Hindlimb muscle (tissue), 1 donor: ENCODE results near the gene ZNF536. TPM values are rescaled to one million over a fixed set of nuclear protein-coding genes. Genes with fewer than 3 reads are reported as not detected.
"Not testable (repeated sequence)": the region's sequence is repeated elsewhere in the genome, so short reads cannot be mapped to it uniquely, and the experiment has no call there.

Experiments
- DNase-seq: peaks from one replicate; pipeline ENCODE4 v3.0.0-alpha.2; 2013
- polyA plus RNA-seq: library from polyadenylated mRNA; unstranded; fragments of 120-200 nt; gene quantifications from one replicate; pipeline ENCODE4 v1.2.1, GENCODE V29; 2013; ENCODE audit not compliant: insufficient read length

ZNF536 gene
- polyA plus RNA-seq, 1 donor: 2.0 TPM

DNA sequence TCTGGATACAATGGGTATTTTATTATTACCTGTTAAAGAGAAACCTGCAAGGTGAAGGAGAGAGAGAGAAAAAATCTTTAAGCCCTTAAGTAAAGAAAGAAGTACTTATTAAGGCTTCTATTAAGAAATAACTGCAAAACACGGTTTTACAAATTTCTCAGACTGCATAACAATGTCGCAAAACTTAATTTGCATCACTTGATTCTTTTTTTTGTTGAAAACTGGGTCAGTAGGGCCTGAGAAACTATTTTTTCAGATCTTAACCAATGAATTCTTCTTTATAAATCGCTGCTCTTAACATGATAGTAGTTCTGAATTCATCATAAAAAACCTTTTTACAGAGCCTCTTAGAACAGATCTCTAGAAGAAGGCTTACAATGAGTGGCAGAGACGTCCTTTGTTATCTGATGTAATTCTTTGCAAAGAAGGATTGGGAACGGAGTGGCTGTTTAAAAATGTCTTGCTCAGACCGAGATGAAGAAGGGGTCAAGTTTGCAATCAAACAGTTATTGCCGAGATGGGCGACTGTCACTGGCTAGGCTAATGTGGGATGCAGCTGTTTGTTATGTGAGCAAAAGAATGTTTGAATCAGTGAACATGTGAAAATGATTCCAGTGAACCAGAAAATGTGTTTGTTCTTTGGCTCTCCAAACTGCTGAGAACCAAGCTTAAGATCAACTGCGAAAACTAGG, 76.3 kb downstream of the ZNF536 start:
- DNase-seq: peak; percentile 38

DNA sequence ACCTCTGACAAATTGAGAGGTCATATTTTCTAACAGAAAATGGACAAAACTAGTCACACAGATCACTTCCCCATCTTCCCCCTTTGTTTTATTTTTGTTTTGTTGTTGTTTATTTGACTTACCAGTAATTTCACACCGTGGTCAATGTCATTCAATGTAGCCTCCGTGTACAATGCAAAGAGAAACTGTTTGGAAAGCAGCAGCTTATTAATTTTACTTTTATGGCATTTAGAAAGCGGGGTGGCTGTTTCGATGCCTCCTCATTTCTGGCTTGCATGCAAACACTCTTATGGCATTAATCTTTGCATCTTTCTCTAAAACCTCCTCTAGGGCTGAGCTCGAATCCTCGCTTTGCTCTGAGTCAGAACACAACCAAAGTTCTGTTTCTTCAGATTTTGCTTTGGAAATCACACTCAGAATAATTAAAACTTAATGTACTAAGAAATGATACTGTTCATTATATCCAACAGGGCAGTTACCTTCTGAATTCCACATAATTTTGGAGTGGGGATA, 77.0 kb downstream of the ZNF536 start:
- no peak for DNase-seq

DNA sequence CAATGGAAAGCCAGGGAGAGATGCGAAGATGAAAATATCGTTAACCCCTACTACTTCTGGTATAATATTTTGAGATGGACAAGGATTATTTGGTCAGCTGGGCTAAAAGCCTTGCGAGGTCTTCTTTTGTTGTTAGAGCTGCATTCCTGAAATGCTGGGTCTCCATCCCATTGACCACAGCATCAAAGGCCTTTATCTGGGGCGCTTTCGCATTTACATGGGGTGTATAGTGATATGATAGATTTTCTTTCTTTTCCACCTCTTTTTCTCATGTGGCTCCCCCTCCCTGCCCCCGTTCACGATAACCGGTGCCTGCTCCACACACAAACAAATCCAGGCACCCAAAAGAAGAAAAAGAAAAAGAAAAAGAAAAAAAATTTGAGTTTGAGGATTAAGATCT, 77.5 kb downstream of the ZNF536 start:
- DNase-seq: no peak

DNA sequence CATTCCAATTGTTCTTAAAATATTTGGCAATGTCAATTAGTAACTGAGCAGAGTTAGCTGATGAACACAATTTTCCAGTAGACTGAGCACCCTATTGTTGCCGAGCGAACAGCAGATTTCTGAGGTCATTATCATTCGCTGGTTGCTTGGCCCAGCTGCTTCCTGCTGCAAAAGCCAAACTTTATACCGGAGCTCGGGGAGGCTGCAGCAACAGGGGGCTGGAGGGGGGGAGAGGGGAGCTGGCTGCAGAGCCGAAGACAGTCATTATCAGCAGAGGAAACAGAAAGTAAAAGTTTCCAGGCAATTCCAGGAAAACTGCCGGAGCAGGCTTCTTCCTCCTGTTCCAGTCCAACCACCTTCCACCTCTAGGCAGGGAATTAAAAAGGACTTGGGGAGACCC, 77.9 kb downstream of the ZNF536 start:
- peak; percentile 90 for DNase-seq

DNA sequence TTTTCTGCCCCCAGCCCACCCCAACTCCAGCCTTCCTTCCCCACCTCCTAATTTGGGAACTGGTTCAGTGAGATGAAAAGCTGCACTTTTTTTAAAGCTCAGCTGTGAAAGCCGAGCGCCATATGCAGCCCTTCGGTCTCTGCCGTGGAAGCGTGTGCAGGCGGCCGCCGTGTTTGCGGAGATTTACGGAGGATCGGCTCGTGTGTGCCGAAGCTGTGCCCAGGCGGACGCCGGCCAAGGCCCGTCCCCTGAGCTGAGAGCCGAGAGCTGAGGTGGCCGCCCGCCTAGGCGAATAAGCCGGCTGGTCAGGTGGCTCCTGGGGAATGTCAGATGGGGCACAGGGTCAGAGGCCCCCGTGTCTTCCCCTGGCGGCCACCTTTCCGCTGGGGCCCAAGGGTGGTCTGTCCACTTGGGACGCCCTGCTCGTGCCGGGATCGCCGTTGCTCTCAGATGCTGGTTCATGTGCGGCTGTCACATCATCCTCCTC, 78.7 kb downstream of the ZNF536 start:
- peak; percentile 38 for DNase-seq

DNA sequence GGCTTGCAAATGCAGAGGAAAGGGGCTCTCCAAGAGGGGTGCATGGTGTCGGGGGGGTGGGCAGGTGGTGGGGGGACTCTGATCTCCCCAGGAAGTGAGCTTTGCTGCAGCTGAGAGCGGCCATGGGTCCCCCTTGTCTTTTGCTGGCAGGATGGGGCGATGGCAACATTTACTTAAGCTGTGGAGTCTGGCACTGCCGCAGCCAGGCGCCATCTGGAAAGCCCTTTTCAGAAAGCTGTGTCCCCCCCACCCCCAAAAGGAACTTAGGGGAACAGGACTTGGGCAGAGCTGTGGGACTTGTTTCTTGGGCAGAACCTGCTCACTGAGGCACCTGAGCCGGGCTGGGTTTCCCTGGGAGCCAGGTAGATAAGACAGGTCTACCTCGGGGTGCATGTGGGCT, 80.7 kb downstream of the ZNF536 start:
- no peak for DNase-seq

DNA sequence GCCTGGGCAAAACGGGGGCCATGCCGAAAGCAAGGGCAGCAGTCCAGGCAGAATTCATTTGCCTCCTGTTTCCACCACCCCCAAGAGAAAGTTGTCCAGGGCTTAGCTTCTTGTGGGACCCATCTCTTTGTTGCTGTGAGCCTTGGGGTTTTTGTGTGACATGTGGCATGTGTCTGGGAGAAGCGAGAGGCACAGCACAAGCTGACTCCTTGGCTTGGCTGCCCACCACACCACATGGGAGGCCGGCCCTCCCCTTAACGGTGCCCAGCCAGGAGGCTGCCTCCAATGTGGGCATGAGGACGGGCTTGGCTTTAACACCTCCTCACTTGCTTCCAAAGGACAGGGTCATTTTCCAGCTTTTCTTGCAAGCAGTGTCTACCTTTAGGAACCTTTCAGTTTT, 81.6 kb downstream of the ZNF536 start:
- DNase-seq: no peak

DNA sequence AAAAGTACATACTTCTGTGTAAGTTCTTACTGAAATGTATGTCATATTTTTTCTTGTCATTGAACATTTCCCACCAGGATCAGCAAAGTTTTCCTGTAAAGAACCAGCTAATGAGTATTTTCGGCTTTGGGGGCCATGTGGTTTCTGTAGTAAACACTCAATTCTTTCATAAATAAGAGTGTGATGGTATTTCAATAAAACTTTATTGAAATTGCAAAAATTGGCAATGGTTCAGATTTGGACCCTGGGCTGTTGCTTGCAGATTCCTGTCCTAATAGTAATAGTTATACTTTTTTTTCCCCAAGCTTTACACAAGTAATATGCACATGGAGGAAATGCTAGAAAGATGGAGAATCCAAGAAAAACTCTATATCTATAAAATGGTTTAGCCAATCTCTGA, 83.7 kb downstream of the ZNF536 start:
- DNase-seq: no peak

DNA sequence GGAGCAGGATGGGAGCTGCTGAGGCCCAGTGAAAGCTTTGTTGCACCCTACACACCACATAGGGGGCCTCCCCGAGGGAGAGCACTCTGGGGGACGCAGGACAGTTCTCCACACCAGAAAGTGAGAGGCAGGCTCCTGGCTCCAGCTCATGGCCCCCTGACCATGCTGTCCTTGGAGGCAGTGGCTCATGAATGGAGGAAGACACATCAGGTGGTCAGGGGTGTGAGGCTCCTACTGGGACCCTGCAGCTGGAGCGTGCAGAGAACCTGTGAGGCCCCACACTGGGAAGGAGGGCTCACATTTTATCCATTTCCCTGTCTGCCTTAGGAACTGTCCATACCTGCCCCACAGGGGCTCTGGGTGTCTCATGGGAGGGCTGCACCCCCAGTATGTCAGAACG, 85.3 kb downstream of the ZNF536 start:
- DNase-seq: no peak

DNA sequence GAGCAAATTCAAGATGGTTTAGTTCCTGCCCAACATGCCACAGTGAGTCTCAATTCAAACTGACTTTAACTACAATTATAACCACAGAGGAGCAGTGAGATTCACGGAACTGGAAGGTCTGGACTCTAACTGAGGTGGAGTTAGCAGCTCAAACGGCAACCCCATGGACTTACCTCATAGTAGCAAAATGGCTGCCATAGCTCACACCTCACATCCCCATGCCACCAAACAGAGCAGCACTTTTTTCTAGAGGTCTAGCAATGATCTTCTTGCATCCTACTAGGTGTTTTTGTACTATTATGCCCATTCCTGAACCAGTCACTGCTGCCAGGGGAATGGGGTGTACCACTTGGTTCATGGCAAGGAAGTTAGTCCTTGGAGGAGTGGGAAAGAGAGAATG, 87.7 kb downstream of the ZNF536 start:
- DNase-seq: no peak

DNA sequence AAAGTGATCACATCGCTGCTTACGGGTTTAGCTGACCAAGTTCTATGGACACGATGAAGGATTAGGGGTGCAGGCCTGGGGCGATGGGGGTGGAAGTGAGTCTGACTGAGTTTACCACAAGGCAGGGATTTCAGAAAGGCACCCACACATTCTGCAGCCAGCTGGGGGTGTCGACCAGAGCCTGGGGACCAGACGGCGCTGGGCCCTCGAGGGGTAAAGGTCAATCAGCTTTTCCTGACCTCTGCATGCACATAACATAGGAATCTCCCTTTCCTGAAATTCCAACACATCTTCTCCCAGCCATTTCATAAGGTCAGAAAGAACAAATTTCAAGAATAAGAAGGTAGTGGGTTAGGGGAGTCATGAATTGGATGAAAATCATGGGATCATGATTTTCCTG, 92.0 kb downstream of the ZNF536 start:
- DNase-seq: no peak

DNA sequence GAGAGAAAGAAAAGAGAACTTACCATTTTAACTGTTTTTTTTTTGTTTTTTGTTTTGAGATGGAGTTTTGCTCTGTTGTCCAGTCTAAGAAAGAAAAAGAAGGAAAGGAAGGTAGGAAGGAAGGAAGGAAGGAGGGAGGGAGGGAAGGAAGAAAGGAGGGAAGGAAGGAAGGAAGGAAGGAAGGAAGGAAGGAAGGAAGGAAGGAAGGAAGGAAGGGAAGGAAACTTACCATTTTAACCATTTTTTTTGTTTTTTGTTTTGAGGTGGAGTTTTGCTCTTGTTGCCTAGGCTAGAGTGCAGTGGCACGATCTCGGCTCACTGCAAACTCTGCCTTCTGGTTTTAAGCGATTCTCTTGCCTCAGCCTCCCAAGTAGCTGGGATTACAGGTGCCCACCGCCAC, 94.4 kb downstream of the ZNF536 start:
- DNase-seq: not testable (repeated sequence)

DNA sequence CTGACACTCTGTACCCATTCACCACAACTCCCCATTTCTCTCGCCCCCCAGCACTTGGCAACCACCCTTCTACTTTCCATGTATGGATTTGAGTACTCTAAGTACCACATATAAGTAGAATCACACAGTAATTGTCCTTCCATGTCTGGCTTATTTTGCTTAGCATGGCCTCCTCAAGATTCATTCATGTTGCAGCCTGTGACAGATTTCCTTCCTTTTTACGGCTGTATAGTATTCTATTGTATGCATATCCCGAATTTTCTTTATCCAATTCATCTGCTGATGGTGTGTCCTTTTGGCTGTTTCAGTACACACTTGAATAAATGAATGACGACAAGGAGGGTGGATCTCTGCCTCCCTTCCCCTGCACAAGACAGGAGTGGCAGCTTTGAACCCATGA, 95.1 kb downstream of the ZNF536 start:
- no peak for DNase-seq

DNA sequence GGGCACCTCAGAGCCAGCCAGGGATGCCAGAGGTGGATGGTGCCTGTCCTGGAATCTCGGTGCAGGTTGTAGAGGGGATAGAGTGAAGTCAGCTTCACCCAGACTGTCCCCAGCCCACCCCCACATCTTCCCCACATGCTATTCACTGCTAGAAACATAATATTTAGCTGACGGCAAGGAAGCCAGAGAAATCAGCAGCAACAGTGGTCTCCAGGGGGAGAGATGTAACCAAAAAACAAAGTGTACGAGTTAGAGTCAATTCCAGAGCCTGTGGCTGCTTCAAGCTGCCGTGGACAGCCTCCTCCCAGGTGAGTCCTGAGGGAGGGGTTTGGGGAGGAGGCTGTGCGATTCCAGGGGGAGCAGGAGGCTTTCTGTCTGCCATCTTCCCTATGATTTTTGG, 97.6 kb downstream of the ZNF536 start:
- DNase-seq: no peak

DNA sequence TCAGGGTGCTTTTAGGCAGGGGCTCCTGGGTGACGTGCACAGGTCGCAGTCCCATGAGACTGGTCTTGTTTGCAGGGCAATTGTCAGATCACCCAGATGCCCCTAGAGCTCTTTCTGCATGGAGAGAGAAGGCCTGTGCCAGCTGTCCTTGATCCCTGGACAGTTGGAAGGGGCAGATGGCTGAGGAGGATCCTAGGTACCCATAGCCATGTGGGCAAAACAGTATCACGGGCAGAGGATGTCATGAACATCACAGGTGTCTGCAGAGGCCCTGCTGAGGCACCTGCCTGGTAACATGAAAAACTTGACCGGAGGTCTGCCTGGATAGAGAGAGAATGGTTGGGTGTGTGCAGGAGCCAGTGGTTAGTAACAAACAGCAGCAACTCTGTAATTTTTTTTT, 99.3 kb downstream of the ZNF536 start:
- no peak for DNase-seq

DNA sequence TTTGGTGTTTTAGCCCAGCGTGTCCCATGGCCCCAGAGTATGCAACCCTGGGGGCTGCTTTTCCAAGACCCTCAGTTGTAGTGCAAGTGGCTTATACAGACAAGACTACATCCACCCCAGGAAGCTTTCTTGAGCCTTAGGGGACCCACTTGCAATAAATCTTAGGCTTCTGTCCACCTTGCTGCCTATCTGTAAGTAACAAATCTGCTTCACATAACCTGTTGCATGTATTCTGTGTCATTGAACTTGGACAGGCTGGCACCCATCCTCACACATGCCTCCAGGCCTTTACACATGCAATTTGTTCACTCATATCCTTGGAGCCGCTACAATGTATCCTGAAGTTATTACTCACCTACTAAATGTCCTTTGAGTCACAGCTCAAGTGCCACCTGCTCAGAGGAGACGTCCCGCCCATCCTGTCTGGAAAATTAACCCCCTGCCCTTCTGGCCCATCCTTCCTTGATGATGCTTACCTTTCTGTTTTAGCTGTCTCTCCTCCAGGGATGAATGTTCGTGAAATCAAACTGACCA, 101.2 kb downstream of the ZNF536 start:
- DNase-seq: no peak

DNA sequence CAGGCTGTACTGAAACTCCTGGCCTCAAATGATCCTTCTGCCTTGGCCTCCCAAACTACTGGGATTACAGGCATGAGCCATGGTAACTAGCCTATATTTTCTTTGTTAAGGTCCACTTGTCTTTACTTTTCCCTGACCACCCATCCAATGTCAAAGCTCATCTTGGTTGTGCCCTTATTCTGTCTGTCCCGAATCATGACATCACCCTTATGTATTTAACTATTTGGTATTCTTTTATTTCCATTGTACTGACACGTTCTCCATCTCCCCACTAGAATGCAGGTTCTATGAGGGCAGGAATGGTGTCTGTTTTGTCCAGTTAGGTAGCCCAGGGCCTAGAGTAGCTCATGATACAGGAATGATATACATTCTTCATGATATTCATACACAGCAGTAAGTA, 104.8 kb downstream of the ZNF536 start:
- DNase-seq: no peak

DNA sequence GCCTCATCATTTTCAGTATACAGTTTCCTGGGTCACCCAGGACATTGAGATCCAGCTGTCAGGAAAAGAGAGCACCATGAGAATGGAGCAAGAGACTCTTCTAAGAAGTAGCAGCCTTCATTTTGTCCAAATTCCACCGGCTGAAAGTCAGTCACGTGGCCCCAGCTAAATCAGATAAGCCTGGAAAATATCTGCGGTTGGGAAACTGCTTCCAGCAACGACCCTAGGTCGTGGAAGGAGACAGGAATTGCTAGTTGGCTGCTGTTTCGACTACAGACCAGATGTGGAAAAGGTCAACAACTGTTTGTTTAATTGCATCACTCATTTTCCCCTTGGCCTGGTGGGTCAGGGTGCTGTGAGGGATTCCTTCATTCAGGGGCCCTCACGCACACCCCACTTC, 107.0 kb downstream of the ZNF536 start:
- DNase-seq: peak; percentile 2

DNA sequence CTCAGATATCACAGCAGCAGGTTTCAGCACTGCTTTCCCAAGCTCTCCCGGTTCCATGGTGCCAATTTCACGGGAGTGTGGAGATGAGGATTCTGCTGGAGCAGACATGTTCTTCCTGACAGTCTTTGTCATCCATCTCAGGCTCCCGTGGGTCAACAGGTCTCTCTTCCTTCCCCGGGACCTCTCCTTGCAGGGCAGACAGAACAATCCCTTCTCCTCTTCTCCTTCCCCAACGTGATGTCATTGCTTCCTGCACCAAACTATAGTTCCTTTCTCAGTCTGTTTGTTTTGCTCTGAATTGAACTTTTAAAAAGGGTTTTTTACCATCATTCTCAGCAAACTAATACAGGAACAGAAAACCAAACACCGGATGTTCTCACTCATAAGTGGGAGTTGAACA, 107.9 kb downstream of the ZNF536 start:
- no peak for DNase-seq

DNA sequence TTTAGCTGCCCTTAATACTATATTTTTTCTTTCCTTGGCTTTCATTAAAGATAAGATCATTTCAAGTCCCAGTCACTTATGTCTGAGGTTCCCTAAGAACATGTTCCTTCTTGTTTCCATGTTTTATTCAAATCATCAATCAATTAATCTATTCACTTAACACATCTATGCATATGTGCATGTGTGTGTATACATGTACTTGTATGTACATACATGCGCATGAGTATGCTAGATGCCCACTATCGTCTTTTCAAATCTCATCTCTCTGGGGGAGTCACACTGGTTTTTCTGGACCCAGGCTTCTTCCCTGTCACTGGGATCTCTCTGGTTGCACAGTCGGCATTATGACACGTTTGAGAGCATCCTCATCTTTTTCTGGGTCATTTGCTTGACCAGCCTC, 108.9 kb downstream of the ZNF536 start:
- DNase-seq: no peak

DNA sequence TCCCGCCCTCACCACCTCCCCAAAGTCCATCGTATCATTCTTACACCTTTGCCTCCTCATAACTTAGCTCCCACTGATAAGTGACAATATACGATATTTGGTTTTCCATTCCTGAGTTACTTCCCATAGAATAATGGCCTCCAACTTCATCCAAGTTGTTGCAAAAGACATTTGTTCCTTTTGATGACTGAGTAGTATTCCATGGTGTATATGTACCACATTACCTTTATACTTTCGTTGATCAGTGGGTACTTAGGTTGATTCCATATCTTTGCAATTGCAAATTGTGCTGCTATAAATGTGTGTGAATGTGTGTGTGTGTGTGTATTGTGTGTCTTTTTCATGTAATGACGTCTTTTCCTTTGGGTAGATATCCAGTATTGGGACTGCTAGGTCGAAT, 109.6 kb downstream of the ZNF536 start:
- no peak for DNase-seq

DNA sequence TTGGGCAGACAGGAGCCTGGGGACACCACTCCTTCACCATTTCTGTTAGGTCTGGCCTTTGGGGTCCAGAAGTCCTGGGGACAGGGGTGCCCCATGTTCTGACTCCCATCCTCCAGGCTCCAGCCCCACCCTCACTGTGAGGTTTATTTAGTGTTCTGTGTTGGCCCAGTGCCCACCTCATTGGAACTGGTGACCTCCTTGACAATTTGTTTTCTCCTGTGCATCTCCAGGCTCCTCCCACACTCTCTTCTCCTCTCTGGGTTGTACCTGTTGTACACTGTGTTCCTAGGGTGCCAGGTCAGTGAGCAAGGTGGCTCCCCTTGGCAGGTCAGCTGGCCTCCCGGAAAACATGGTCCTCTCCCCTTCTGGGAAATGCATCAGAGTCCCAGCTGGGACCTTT, 110.8 kb downstream of the ZNF536 start:
- no peak for DNase-seq

DNA sequence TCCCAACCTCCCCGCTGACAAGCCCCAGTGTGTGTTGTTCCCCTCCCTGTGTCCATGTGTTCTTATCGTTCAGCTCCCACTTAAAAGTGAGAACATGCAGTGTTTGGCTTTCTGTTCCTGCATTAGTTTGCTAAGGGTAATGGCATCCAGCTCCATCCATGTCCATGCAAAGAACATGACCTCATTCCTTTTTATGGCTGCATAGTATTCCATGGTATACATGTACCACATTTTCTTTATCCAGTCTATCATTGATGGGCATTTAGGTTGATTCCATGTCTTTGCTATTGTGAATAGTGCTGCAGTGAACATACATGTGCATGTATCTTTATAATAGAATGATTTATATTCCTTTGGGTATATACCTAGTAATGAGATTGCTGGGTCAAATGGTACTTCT, 114.1 kb downstream of the ZNF536 start:
- DNase-seq: not testable (repeated sequence)

DNA sequence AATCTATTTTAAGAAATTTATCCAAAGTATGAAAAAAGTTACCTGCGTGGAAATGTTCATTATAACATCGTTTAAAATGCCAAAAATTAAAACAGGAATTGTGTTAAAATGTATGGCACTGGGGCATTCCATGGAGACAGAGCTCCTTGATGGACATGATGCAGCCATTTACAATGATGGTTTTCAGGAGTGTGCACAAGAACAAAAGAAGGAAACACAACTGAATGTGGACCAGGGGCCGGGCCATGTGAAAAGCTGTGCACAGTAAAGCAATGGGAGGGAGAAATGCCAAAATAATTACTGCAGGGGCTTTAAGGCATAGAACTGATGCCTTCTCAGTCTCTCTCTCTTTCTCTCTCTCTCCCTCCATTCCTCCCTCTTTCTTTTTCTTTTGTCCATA, 115.0 kb downstream of the ZNF536 start:
- DNase-seq: no peak

DNA sequence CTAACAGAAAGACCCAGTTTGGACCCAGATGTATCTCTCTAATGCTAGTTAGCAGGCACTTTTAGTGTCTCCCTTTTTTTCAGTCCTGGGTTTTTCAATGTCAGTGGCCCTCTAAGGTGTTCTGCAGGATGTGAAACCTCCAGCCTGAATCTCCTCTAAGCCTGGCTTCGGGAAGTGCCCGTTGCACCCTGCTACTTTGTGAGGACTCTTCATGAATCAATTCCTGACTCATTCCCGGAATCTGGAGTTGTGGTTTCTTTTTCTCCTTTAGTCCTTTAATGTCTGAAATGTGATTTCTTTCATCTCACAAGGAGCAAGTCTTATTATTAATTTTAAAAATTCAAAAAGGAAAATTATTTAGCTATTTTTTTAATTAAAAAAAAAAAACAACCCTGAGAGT, 116.0 kb downstream of the ZNF536 start:
- DNase-seq: no peak
